ENCODE data around the gene MGAT4C.
"Not testable (repeated sequence)": the region's sequence is repeated elsewhere in the genome, so short reads cannot be mapped to it uniquely, and the experiment has no call there.

The MGAT4C gene

DNA sequence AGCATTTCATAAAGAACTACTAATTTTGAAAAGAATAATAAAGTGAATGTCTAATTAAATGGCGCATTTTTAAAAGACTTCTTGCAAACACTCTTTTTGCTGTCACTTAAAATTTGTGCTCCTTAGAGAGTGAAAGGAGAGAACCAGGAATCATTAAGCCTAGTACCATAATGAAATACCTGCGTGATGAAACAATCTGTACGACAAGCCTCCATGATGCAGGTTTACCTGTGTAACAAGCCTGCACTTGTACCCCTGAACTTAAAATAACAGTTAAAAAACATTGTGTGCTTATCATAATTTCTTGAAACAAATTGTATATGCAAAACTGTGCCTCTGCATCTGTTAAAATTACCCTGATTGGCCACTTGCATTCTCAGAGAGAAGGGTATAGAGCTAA lies 108.1 kb downstream of the MGAT4C start:
- no peak for DNase-seq (ENCODE audit: extremely low read depth, low read depth)
- H3K4me3 ChIP-seq (replicated peaks; ENCODE audit: low read depth, low read length) = no peak overlapping the region
- TF ChIP-seq, protein P1, sequence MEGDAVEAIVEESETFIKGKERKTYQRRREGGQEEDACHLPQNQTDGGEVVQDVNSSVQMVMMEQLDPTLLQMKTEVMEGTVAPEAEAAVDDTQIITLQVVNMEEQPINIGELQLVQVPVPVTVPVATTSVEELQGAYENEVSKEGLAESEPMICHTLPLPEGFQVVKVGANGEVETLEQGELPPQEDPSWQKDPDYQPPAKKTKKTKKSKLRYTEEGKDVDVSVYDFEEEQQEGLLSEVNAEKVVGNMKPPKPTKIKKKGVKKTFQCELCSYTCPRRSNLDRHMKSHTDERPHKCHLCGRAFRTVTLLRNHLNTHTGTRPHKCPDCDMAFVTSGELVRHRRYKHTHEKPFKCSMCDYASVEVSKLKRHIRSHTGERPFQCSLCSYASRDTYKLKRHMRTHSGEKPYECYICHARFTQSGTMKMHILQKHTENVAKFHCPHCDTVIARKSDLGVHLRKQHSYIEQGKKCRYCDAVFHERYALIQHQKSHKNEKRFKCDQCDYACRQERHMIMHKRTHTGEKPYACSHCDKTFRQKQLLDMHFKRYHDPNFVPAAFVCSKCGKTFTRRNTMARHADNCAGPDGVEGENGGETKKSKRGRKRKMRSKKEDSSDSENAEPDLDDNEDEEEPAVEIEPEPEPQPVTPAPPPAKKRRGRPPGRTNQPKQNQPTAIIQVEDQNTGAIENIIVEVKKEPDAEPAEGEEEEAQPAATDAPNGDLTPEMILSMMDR (IDR thresholded peaks at IDR 0.05; ENCODE audit: low read depth, low read length, missing control alignments) = no peak

DNA sequence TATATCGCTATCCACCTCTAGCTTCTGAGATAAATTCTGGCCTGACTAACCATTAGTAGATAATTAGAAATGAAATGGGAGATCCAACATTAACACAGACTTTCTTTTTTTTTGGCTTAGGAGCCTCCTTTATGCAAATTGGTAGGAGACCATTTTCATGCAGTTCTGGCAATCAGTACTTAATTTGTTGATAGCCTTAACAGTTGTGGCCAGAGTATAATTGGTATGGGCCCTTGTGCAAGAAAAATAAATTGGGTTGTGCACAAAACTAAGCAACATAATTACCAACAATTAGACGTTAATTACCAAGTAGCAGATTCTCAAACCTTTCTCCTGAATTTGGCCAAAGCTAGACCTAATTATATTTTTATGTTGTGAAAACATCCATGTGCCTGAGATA lies 111.0 kb downstream of the MGAT4C start:
- DNase-seq (ENCODE audit: extremely low read depth, low read depth) = no peak
- TF ChIP-seq, protein P1 (IDR thresholded peaks at IDR 0.05; ENCODE audit: low read depth, low read length, missing control alignments) = no peak
- no peak overlapping the region for H3K4me3 ChIP-seq (replicated peaks; ENCODE audit: low read depth, low read length)

DNA sequence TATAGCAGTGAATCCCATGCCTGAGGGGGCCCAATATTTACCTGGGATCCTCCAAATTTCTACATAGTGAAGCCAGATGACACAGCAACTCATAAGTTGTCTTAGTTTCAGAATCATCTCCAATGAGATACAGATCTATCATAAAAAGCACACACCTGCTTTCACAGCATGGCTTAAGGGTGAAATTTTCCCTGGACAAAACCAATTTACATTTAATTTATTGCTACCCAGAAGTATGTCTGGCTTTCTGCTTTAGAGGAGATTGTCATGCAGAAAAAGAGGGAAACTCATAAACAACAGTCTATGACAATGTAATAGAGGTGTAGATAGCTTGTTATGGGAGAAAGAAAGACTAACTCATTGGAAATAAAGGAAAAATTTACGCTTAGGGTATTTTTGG lies 113.0 kb downstream of the MGAT4C start:
- DNase-seq (ENCODE audit: extremely low read depth, low read depth) = no peak
- TF ChIP-seq, protein P1 (IDR thresholded peaks at IDR 0.05; ENCODE audit: low read depth, low read length, missing control alignments) = no peak
- H3K4me3 ChIP-seq (replicated peaks; ENCODE audit: low read depth, low read length) = no peak overlapping the region

DNA sequence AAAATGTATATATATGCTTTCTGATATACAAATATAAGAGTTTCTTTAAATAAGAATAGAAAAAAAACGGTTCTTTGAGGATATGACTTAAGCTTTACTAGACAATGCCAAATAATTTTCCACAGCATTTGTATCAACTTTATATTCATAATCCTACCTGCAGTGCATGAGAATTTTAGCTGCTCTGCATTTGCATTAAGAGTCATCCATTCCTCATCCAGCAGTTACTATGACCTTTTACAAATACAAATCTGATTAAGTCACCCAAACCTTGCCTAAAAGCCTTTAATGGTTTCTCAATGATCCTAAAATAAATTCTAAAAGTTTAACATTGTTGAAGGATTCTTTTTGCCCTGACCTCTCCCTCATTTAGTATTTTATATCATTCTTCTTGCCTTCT lies 116.5 kb downstream of the MGAT4C start:
- H3K4me3 ChIP-seq (replicated peaks; ENCODE audit: low read depth, low read length) = no peak overlapping the region
- DNase-seq (ENCODE audit: extremely low read depth, low read depth) = no peak
- TF ChIP-seq, protein P1 (IDR thresholded peaks at IDR 0.05; ENCODE audit: low read depth, low read length, missing control alignments) = no peak

DNA sequence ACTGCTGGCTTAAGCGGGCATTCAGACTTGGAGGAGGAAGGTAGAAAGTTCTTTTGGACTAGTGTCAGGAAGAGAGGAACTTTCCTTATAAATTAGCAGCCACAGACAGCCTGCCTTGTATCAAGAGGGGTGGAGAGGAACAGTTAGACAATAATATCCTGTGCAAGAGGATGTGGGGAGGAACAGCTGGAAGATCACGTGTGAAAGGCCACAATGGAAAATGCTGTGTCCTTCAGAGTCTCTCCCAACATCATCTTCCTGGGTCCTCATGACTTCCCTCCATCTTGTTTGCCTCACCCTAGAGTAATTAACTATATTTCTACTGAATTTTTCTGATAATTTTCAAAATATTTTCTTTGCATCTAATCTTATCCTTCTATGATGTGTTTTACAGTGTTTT lies 117.4 kb downstream of the MGAT4C start:
- TF ChIP-seq, protein P1 (IDR thresholded peaks at IDR 0.05; ENCODE audit: low read depth, low read length, missing control alignments) = no peak
- no peak for DNase-seq (ENCODE audit: extremely low read depth, low read depth)
- no peak overlapping the region for H3K4me3 ChIP-seq (replicated peaks; ENCODE audit: low read depth, low read length)

DNA sequence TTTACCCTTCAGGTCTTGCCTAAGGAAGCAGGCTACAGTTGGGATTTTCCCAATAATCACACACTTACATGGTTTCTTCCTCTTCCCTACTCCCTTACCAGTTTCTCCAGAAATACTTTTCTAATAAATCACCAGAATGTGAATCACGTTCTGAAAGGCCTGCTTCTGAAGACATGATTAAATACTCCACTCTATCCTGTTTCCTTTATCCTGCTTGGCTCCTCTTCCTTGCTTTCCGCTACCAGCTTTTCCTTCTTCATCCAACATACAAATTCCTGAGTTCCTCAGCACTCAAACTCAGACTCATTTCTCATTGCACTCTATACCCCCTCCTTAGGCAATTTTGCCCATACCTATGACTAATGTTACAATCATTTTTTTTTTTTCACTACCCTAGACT lies 118.3 kb downstream of the MGAT4C start:
- no peak overlapping the region for H3K4me3 ChIP-seq (replicated peaks; ENCODE audit: low read depth, low read length)
- TF ChIP-seq, protein P1 (IDR thresholded peaks at IDR 0.05; ENCODE audit: low read depth, low read length, missing control alignments) = no peak
- DNase-seq (ENCODE audit: extremely low read depth, low read depth) = peak; percentile 2

DNA sequence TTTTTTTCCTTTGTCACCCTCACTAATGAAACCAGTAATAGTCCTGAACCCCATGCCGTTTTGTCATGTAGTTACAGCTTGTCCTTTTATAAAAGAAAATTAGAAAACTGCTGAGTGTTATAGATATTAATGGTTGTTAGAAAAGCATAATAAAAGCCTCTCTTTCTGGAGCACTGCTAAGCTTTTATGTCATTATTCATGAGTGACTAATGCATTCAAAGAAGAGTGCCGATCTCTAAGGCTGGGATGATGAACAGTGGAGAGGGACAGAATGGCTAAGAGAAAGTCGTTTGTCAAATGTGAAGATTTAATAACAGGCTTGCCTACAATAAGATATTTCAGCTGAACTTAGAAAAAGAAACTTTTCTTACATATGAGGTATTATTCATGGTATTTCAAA lies 121.6 kb downstream of the MGAT4C start:
- no peak for DNase-seq (ENCODE audit: extremely low read depth, low read depth)
- TF ChIP-seq, protein P1 (IDR thresholded peaks at IDR 0.05; ENCODE audit: low read depth, low read length, missing control alignments) = no peak
- no peak overlapping the region for H3K4me3 ChIP-seq (replicated peaks; ENCODE audit: low read depth, low read length)

DNA sequence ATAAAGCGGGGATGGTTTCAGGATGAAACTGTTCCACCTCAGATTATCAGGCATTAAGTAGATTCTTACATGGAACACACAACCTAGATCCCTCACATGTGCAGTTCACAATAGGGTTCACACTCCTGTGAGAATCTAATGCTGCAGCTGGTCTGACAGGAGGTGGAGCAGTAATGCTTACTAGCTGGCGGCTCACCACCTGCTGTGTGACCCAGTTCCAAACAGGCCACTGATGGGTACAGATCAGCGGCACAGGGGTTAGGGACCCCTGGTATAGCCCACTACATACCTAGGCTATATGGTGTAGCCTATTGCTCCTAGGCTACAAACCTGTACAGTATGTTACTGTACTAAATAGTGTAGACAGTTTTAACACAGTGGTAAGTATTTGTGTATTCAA lies 129.3 kb downstream of the MGAT4C start:
- not testable (repeated sequence) for DNase-seq (ENCODE audit: extremely low read depth, low read depth)

More for the DNA sequence above, 129.3 kb downstream of the MGAT4C start:
- H3K4me3 ChIP-seq (replicated peaks; ENCODE audit: low read depth, low read length) = not testable (repeated sequence)
